ENCODE data around the gene CD300LB. TPM values are rescaled to one million over a fixed set of nuclear protein-coding genes. Genes with fewer than 3 reads are reported as not detected.

CD300LB gene
- total RNA-seq, 1 experiment from 2014 or later, result not detected

- CTCF ChIA-PET, result interaction anchor here (0.6 to 1.8 kb wide), 5 partner anchors 28 to 123 kb away, joined by 3 to 9 read pairs (median 4); partner anchors contain the start of genes BTBD17 and GPR142
- H3K9me3 Mint-ChIP-seq, result peaks cover 18% of the 10 kb centered on the region
- peaks cover 5% of the 10 kb centered on the region for H3K36me3 Mint-ChIP-seq
- H3K4me1 Mint-ChIP-seq, result no peaks in the 10 kb centered on the region
- DNase-seq (ENCODE audit: low spot score) (no peak), ATAC-seq (no peak)
- no peak overlapping the region for H3K27ac Mint-ChIP-seq
- no peak for TF ChIP-seq ZBTB21 (CRISPR knock-in tag; IDR thresholded peaks at IDR 0.05; ENCODE audit: borderline replicate concordance)
- TF ChIP-seq MXD4 (CRISPR knock-in tag; IDR thresholded peaks at IDR 0.05; ENCODE audit: borderline replicate concordance), result no peak
- TF ChIP-seq ZBTB43 (CRISPR knock-in tag; IDR thresholded peaks at IDR 0.05), result no peak
- TF ChIP-seq ZNF416 (CRISPR knock-in tag; IDR thresholded peaks at IDR 0.05), result no peak
- no peak for TF ChIP-seq ETV6 (CRISPR knock-in tag; IDR thresholded peaks at IDR 0.05)
- TF ChIP-seq NR1H2 (CRISPR knock-in tag; IDR thresholded peaks at IDR 0.05), result no peak
- no peak for TF ChIP-seq USF1 (CRISPR knock-in tag; IDR thresholded peaks at IDR 0.05)
- no peak for TF ChIP-seq FOXJ3 (CRISPR knock-in tag; IDR thresholded peaks at IDR 0.05; ENCODE audit: borderline replicate concordance)
- no peak for TF ChIP-seq ELF4 (CRISPR knock-in tag; IDR thresholded peaks at IDR 0.05; ENCODE audit: low read depth)
- TF ChIP-seq NFE2L1 (CRISPR knock-in tag; IDR thresholded peaks at IDR 0.05), result no peak
- no peak for TF ChIP-seq SP1 (CRISPR knock-in tag; conservative IDR thresholded peaks at IDR 0.05)
- TF ChIP-seq GRHL2 (CRISPR knock-in tag; IDR thresholded peaks at IDR 0.05; ENCODE audit: insufficient replicate concordance, severe bottlenecking), result no peak
- TF ChIP-seq ZNF512 (CRISPR knock-in tag; IDR thresholded peaks at IDR 0.05; ENCODE audit: borderline replicate concordance), result no peak
- TF ChIP-seq STAT6 (CRISPR knock-in tag; conservative IDR thresholded peaks at IDR 0.05; ENCODE audit: low read depth), result no peak
- TF ChIP-seq ATF3 (CRISPR knock-in tag; conservative IDR thresholded peaks at IDR 0.05), result no peak
- TF ChIP-seq E2F1 (CRISPR knock-in tag; IDR thresholded peaks at IDR 0.05), result no peak
- peaks cover 13% of the 10 kb centered on the region for H3K27me3 Mint-ChIP-seq (ENCODE audit: low read depth)
- POLR2A ChIA-PET, result no interaction called here
- no peak overlapping the region for H3K4me3 Mint-ChIP-seq
These were observed 47.2 kb downstream of the CD300LB start for GRCh38 chr17:74484066-74484465.

- H3K36me3 Mint-ChIP-seq, result peaks cover under 1% of the 10 kb centered on the region; the same call in 1 of the 2 replicates
- CTCF ChIA-PET, result interaction anchor here (1.0 to 1.1 kb wide), 2 partner anchors 103 to 180 kb away, joined by 3 to 6 read pairs; no protein-coding TSS in a partner anchor
- POLR2A ChIA-PET, result no interaction called here
- peaks cover 14% of the 10 kb centered on the region; the same call in 1 of the 2 replicates for H3K27me3 Mint-ChIP-seq (ENCODE audit: low read depth)
- H3K9me3 Mint-ChIP-seq, result peaks cover 6% of the 10 kb centered on the region; the same call in 1 of the 2 replicates
- DNase-seq (ENCODE audit: low spot score) (no peak), ATAC-seq (no peak)
- H3K4me3 Mint-ChIP-seq, result no peak overlapping the region
- no peak overlapping the region for H3K27ac Mint-ChIP-seq
- H3K4me1 Mint-ChIP-seq, result no peaks in the 10 kb centered on the region
- TF ChIP-seq ZNF671 (CRISPR knock-in tag; IDR thresholded peaks at IDR 0.05) (no peak), GRHL2 (CRISPR knock-in tag; IDR thresholded peaks at IDR 0.05; ENCODE audit: insufficient replicate concordance, severe bottlenecking) (no peak)
These were observed 49.7 kb downstream of the CD300LB start for GRCh38 chr17:74481621-74482020.
